Esophagus muscularis mucosa (tissue), 3 donors: ENCODE results near the gene VDR.

Experiments
- CTCF ChIP-seq, 3 experiments: fragments of 200-600 bp in 2 of 3; fragments of 450-650 bp in 1 of 3; sonication (generic) in 2 of 3; IDR thresholded peaks; one replicate each; pipeline ENCODE4 v1.5.1; 2017 to 2019; ENCODE audit warnings: antibody characterized with exemption in 3 of 3, mild to moderate bottlenecking in 2 of 3, moderate library complexity in 1 of 3
- POLR2A ChIP-seq: fragments of 450-650 bp; IDR thresholded peaks from one replicate; pipeline ENCODE4 v1.6.1; 2017; ENCODE audit warnings: antibody characterized with exemption, moderate library complexity, mild to moderate bottlenecking, low read depth

- TF ChIP-seq POLR2A (no peak), CTCF (IDR thresholded peaks at IDR 0.05) (no peak)
These were observed 4.4 kb downstream of the VDR start for GRCh38 chr12:47900131-47901062.
